Vagina (tissue), 2 donors: Measurements from ENCODE around the gene ARHGDIG. TPM values are rescaled to one million over a fixed set of nuclear protein-coding genes. Genes with fewer than 3 reads are reported as not detected.

Experiments
- DNase-seq, 2 donors: peaks; one replicate each; pipeline ENCODE4 v3.0.0-alpha.2; 2017; ENCODE audit errors: extremely low spot score in 2 of 2
- H3K27ac ChIP-seq: fragments of 200-600 bp; sonication (generic); one replicate; pipeline ENCODE4 v1.5.1; 2019
- H3K27me3 ChIP-seq: fragments of 200-600 bp; sonication (generic); one replicate; pipeline ENCODE4 v1.5.1; 2019
- H3K36me3 ChIP-seq, 2 donors: fragments of 200-600 bp; sonication (generic); one replicate each; pipeline ENCODE4 v1.5.1; 2017 to 2019
- H3K4me1 ChIP-seq: fragments of 200-600 bp; sonication (generic); one replicate; pipeline ENCODE4 v1.5.1; 2019
- H3K4me3 ChIP-seq, 2 donors: fragments of 200-600 bp; sonication (generic); 1 replicate in 1 of 2; 2 replicates in 1 of 2; pipeline ENCODE4 v1.5.1; 2016 to 2019
- H3K9me3 ChIP-seq: fragments of 200-600 bp; sonication (generic); one replicate; pipeline ENCODE4 v1.5.1; 2019
- CTCF ChIP-seq, 3 experiments: fragments of 450-650 bp in 2 of 3; fragments of 200-600 bp in 1 of 3; sonication (generic) in 1 of 3; IDR thresholded peaks; one replicate each; pipeline ENCODE4 v1.5.1; 2017 to 2019; ENCODE audit warnings: antibody characterized with exemption in 3 of 3, mild to moderate bottlenecking in 2 of 3, moderate library complexity in 2 of 3
- POLR2A ChIP-seq, 2 donors: fragments of 450-650 bp; IDR thresholded peaks; one replicate each; pipeline ENCODE4 v1.6.1; 2017; ENCODE audit warnings: antibody characterized with exemption in 2 of 2, mild to moderate bottlenecking in 2 of 2, moderate library complexity in 2 of 2
- POLR2AphosphoS5 ChIP-seq, 2 donors: sonication (generic); formaldehyde crosslinking; IDR thresholded peaks; one replicate each; pipeline ENCODE4 v1.9.0; 2017; ENCODE audit warnings: antibody characterized with exemption in 2 of 2, mild to moderate bottlenecking in 2 of 2, low read depth in 1 of 2; ENCODE audit not compliant: insufficient read depth in 1 of 2
- intact Hi-C: fragments of 100-400 bp; cut with DNase I; formaldehyde crosslinking; loops from one replicate; pipeline ENCODE4 v1.15.1; 2023
- total RNA-seq: library from RNA; depleted of rRNA; stranded (reverse); fragments of >200 nt; gene quantifications from one replicate; pipeline ENCODE4 v1.2.3, GENCODE V29; 2016

Gene ARHGDIG
- total RNA-seq, 1 donor from 2014 or later: not detected

- intact Hi-C loops: no loop called here
- H3K4me1 ChIP-seq: peaks cover 10% of the 10 kb centered on the region
- H3K27ac ChIP-seq: no peak overlapping the region
- TF ChIP-seq POLR2A (IDR thresholded peaks at IDR 0.05) (no peak), POLR2AphosphoS5 (IDR thresholded peaks at IDR 0.05; ENCODE audit: insufficient read depth in 1 of 2, low read depth in 1 of 2) (no peak), CTCF (IDR thresholded peaks at IDR 0.05) (no peak)
- no peaks in the 10 kb centered on the region for H3K27me3 ChIP-seq
- no peak overlapping the region for H3K4me3 ChIP-seq
- H3K9me3 ChIP-seq: no peaks in the 10 kb centered on the region
- DNase-seq: no peak
- H3K36me3 ChIP-seq: no peaks in the 10 kb centered on the region
Observed at GRCh38 chr16:270381-271255, 9.8 kb upstream of the ARHGDIG start.

- TF ChIP-seq POLR2A (IDR thresholded peaks at IDR 0.05) (no peak), POLR2AphosphoS5 (IDR thresholded peaks at IDR 0.05; ENCODE audit: insufficient read depth in 1 of 2, low read depth in 1 of 2) (no peak), CTCF (IDR thresholded peaks at IDR 0.05) (no peak)
- H3K4me1 ChIP-seq: peaks cover 15% of the 10 kb centered on the region
- no peaks in the 10 kb centered on the region for H3K9me3 ChIP-seq
- H3K27ac ChIP-seq: no peak overlapping the region
- H3K4me3 ChIP-seq: no peak overlapping the region
- H3K27me3 ChIP-seq: no peaks in the 10 kb centered on the region
- no peaks in the 10 kb centered on the region for H3K36me3 ChIP-seq
- no peak for DNase-seq
- intact Hi-C loops: no loop called here
Observed at GRCh38 chr16:272633-273546, 7.5 kb upstream of the ARHGDIG start.

GRCh38 chr16:273547-274421 is 6.6 kb upstream of the ARHGDIG start:
- no peaks in the 10 kb centered on the region for H3K27me3 ChIP-seq

More at GRCh38 chr16:273547-274421, 6.6 kb upstream of the ARHGDIG start:
- intact Hi-C loops: no loop called here
- H3K27ac ChIP-seq: no peak overlapping the region
- no peaks in the 10 kb centered on the region for H3K36me3 ChIP-seq
- TF ChIP-seq POLR2AphosphoS5 (IDR thresholded peaks at IDR 0.05; ENCODE audit: insufficient read depth in 1 of 2, low read depth in 1 of 2) (no peak), POLR2A (IDR thresholded peaks at IDR 0.05) (no peak), CTCF (IDR thresholded peaks at IDR 0.05) (no peak)
- no peak for DNase-seq
- H3K4me3 ChIP-seq: no peak overlapping the region
- no peaks in the 10 kb centered on the region for H3K9me3 ChIP-seq
- H3K4me1 ChIP-seq: peaks cover 15% of the 10 kb centered on the region
